Measurements from ENCODE around the gene NET1.

NET1 gene

DNA sequence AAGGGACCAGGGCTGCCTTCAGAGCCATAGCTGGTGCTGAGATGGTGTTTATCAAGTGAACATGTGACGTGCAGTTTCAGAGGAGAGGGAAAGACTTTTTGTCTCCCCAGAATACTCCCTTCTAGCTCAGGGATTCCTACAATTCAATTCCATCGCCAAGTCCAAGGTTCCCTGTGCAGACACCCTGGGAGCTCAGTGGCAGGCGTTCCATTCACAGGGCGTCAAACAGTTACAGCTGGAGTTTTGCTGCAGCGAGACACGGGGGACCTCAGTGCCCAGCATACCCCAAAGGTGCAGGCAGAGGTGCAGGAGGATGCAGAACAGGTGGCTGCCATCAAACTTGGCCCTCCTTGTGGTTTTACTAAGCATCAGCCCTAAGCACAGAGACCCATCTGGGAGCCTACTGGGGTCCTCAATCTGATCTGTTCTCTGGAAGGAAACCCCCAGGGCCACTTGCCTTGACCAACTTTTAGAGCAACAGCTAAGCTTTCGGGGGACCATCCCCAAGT is 87.9 kb downstream of the NET1 start:
- no peak for TF ChIP-seq CEBPB (IDR thresholded peaks at IDR 0.05)
- TF ChIP-seq, protein P1, sequence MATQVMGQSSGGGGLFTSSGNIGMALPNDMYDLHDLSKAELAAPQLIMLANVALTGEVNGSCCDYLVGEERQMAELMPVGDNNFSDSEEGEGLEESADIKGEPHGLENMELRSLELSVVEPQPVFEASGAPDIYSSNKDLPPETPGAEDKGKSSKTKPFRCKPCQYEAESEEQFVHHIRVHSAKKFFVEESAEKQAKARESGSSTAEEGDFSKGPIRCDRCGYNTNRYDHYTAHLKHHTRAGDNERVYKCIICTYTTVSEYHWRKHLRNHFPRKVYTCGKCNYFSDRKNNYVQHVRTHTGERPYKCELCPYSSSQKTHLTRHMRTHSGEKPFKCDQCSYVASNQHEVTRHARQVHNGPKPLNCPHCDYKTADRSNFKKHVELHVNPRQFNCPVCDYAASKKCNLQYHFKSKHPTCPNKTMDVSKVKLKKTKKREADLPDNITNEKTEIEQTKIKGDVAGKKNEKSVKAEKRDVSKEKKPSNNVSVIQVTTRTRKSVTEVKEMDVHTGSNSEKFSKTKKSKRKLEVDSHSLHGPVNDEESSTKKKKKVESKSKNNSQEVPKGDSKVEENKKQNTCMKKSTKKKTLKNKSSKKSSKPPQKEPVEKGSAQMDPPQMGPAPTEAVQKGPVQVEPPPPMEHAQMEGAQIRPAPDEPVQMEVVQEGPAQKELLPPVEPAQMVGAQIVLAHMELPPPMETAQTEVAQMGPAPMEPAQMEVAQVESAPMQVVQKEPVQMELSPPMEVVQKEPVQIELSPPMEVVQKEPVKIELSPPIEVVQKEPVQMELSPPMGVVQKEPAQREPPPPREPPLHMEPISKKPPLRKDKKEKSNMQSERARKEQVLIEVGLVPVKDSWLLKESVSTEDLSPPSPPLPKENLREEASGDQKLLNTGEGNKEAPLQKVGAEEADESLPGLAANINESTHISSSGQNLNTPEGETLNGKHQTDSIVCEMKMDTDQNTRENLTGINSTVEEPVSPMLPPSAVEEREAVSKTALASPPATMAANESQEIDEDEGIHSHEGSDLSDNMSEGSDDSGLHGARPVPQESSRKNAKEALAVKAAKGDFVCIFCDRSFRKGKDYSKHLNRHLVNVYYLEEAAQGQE (IDR thresholded peaks at IDR 0.05; ENCODE audit: low read depth), result no peak
- TF ChIP-seq TCF12 (IDR thresholded peaks at IDR 0.05; ENCODE audit: low read depth), result no peak
- no peak for TF ChIP-seq EGR1 (IDR thresholded peaks at IDR 0.05)
- no peak for TF ChIP-seq YY1 (IDR thresholded peaks at IDR 0.05; ENCODE audit: low read depth)
- TF ChIP-seq, protein P2, sequence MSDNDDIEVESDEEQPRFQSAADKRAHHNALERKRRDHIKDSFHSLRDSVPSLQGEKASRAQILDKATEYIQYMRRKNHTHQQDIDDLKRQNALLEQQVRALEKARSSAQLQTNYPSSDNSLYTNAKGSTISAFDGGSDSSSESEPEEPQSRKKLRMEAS (IDR thresholded peaks at IDR 0.05), result no peak
- TF ChIP-seq ZBTB7A (IDR thresholded peaks at IDR 0.05; ENCODE audit: low read depth), result no peak

DNA sequence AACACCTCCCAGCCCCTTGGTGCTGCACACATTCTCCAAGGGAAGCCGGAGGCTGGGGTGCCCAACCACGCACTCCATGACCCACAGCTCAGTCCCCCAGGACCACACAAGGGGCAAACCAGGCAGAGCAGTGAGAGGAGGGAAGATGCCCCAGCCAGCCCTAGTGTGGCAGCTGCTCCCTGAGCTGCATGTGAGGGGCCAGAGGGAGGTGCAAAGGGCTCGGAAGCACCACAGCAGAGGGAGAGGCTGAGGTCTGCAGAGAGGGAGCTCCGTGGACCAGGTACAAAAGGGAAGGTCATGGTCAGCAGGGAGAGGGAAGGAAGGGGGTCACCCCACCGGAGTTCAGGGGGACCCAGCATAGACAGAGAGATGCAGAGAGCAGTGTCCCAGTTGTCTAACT is 88.6 kb downstream of the NET1 start:
- TF ChIP-seq FOXM1 (IDR thresholded peaks at IDR 0.05; ENCODE audit: borderline replicate concordance, low read depth), result no peak
- no peak for TF ChIP-seq TCF12 (IDR thresholded peaks at IDR 0.05; ENCODE audit: low read depth)
- TF ChIP-seq TEAD4 (IDR thresholded peaks at IDR 0.05), result no peak
- no peak for TF ChIP-seq NFIC (IDR thresholded peaks at IDR 0.05)

DNA sequence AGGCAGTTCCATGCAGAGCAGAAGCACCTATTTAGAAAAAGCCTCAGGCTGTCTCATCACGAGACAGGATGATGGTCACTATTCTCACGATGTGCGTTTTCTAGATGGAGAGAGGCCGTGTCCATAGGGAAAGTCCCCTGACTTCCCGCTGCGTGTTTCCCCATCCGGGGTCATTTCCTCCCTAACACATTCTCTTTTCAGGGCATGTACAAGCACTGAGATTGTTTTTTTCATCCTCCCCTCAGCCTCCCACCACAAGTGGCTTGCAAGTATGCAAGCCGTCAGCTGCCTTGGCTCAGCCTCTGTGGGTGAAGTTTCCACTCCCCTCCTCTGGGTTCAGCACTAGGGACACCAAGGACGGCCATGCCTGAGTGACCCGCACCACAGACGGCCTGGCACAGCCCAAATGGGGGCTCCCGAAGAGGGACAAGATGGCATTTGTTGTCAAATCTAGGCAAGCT is 89.7 kb downstream of the NET1 start:
- TF ChIP-seq TEAD4 (IDR thresholded peaks at IDR 0.05), result no peak
- TF ChIP-seq CREB1 (IDR thresholded peaks at IDR 0.05; ENCODE audit: low read depth), result no peak
- no peak for TF ChIP-seq CEBPB (IDR thresholded peaks at IDR 0.05)
- no peak for TF ChIP-seq RAD21 (IDR thresholded peaks at IDR 0.05; ENCODE audit: low read depth)
- no peak for TF ChIP-seq ZBTB7A (IDR thresholded peaks at IDR 0.05; ENCODE audit: low read depth)
- TF ChIP-seq, protein P2 (IDR thresholded peaks at IDR 0.05), result no peak
- TF ChIP-seq, protein P3, sequence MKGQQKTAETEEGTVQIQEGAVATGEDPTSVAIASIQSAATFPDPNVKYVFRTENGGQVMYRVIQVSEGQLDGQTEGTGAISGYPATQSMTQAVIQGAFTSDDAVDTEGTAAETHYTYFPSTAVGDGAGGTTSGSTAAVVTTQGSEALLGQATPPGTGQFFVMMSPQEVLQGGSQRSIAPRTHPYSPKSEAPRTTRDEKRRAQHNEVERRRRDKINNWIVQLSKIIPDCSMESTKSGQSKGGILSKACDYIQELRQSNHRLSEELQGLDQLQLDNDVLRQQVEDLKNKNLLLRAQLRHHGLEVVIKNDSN (IDR thresholded peaks at IDR 0.05), result no peak
- TF ChIP-seq TCF12 (IDR thresholded peaks at IDR 0.05; ENCODE audit: low read depth), result no peak
- TF ChIP-seq TAF1 (IDR thresholded peaks at IDR 0.05; ENCODE audit: low read depth), result no peak
- TF ChIP-seq FOXM1 (IDR thresholded peaks at IDR 0.05; ENCODE audit: borderline replicate concordance, low read depth), result no peak
- TF ChIP-seq EGR1 (IDR thresholded peaks at IDR 0.05), result no peak

DNA sequence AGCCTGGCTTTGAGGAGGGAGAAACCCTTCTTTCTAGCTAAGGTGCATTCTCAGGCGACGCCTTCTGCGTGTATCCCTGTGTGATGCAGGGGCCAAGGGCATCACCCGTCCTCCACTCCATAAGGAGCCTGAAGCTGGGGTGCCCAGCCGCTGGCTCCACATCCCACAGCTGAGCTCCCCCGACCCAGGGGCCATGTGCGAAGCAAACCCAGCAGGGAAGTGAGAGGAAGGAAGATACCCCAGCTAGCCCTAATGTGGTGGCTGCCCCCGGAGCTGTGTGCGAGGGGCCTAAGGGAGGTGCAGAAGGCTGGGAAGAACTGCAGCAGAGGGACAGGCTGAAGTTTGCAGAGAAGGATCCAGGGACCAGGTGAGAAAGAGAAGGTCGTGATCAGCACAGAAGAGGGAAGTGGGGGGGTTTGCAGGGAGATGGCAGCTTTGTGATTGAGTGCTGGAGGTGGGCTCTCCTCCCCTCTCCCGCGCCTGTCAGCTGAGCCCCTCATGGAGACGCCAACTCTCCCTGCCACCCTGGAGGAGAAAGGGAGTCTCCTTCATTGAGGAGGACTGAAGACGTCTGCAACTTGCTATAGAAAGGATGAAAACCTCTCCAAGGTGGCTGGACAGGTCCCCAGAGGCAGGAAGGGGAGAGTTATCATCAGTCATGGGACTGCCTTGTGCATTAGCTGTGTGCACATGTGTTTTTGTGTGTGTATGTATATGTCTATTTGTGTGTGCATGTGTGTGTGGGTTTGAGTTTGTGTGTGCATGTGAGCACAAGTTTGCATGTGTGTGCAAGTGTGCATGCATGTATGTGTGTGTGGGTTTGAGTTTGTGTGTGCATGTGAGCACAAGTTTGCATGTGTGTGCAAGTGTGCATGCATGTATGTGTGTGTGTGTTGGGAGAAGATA is 90.5 kb downstream of the NET1 start:
- no peak for TF ChIP-seq CREB1 (IDR thresholded peaks at IDR 0.05; ENCODE audit: low read depth)
- TF ChIP-seq EP300 (IDR thresholded peaks at IDR 0.05; ENCODE audit: borderline replicate concordance), result no peak
- no peak for TF ChIP-seq YY1 (IDR thresholded peaks at IDR 0.05; ENCODE audit: low read depth)
- TF ChIP-seq, protein P3 (IDR thresholded peaks at IDR 0.05), result no peak
- no peak for TF ChIP-seq NFIC (IDR thresholded peaks at IDR 0.05)
- TF ChIP-seq CEBPB (IDR thresholded peaks at IDR 0.05), result no peak
- TF ChIP-seq ZBTB7A (IDR thresholded peaks at IDR 0.05; ENCODE audit: low read depth), result no peak

DNA sequence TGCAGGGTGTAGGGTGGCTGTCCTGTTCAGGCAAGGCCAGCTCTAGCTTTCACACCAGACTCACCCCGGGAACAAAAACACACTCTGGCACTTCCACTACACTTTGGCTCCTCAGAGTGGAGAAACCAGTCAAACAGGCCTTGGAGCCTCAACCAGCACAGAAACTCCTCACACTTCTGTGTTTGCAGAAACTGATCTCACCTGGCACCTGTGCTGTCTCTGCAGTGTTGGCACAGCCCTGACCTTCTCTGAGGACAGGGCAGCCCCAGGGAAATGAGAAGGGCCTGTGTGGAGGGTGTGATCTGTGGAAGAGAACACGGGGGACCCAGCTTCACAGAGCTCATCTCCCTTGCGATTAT is 91.1 kb downstream of the NET1 start:
- TF ChIP-seq NFIC (IDR thresholded peaks at IDR 0.05), result peak; percentile 72
- peak; percentile 54; the same call in 1 of the 2 replicates for TF ChIP-seq EP300 (IDR thresholded peaks at IDR 0.05; ENCODE audit: borderline replicate concordance)
- no peak for TF ChIP-seq CREB1 (IDR thresholded peaks at IDR 0.05; ENCODE audit: low read depth)
- TF ChIP-seq, protein P3 (IDR thresholded peaks at IDR 0.05), result 0 out of 2 replicates have a peak, but pooled peaks have one; percentile 16
- peak; percentile 39; the same call in 1 of the 2 replicates for TF ChIP-seq RAD21 (IDR thresholded peaks at IDR 0.05; ENCODE audit: low read depth)
- TF ChIP-seq YY1 (IDR thresholded peaks at IDR 0.05; ENCODE audit: low read depth), result no peak
- TF ChIP-seq TCF12 (IDR thresholded peaks at IDR 0.05; ENCODE audit: low read depth), result peak; percentile 81
- no peak for TF ChIP-seq CEBPB (IDR thresholded peaks at IDR 0.05)
- TF ChIP-seq, protein P2 (IDR thresholded peaks at IDR 0.05), result peak; percentile 79
- TF ChIP-seq EGR1 (IDR thresholded peaks at IDR 0.05), result no peak

DNA sequence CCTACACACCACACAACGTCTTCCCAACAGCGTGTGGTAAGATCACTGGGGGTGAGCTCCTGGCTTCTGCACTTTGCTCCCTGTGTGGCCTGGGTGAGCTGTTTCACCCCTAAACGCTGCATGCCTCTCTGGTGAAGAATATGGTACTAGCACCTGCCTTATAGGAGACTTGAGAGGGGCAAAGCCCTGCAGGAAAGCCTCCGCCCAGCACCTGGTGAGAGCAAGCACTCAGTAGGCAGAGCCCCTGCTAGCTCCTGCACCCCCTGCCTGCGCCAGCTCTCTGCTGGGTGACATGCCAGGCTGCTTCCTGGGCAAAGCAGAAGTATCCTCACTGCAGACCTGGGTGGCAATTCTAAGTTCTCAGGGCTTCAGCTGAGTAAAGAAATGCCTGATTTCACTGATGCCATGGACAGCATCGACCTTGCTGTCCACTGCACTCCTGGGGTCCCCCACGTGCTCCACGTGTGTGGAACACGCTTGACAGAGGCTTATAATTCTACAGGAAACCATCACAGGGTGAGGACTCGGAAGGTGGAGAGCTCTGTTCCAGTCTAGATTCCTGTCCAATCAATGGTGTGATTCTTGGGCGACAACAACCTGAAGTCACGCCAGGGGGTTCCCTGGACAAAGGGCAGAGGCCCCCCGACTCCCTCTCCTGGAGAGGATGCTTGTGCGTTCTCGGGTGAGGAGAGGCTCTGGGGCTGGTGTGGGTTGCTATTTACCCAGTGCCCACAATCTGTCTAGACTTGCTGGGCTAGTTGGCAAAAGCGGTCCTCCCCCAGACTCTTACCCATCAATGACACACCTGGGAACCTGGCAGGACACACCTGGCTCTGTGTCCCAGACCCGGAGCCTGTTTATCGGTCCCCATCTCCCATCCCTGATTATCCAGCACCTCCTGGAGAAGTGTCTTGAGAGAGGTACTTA is 92.1 kb downstream of the NET1 start:
- TF ChIP-seq EP300 (IDR thresholded peaks at IDR 0.05; ENCODE audit: borderline replicate concordance) (no peak), TEAD4 (IDR thresholded peaks at IDR 0.05) (no peak), CEBPB (IDR thresholded peaks at IDR 0.05) (no peak), NFIC (IDR thresholded peaks at IDR 0.05) (no peak), RAD21 (IDR thresholded peaks at IDR 0.05; ENCODE audit: low read depth) (no peak), TAF1 (IDR thresholded peaks at IDR 0.05; ENCODE audit: low read depth) (no peak), YY1 (IDR thresholded peaks at IDR 0.05; ENCODE audit: low read depth) (no peak), CREB1 (IDR thresholded peaks at IDR 0.05; ENCODE audit: low read depth) (no peak), EGR1 (IDR thresholded peaks at IDR 0.05) (no peak), TCF12 (IDR thresholded peaks at IDR 0.05; ENCODE audit: low read depth) (no peak), FOXM1 (IDR thresholded peaks at IDR 0.05; ENCODE audit: borderline replicate concordance, low read depth) (no peak), ZBTB7A (IDR thresholded peaks at IDR 0.05; ENCODE audit: low read depth) (no peak)
- TF ChIP-seq, protein P2 (IDR thresholded peaks at IDR 0.05), result no peak
- TF ChIP-seq, protein P1 (IDR thresholded peaks at IDR 0.05; ENCODE audit: low read depth), result no peak
- TF ChIP-seq, protein P3 (IDR thresholded peaks at IDR 0.05), result no peak
